Pancreas (tissue), 10 donors: ENCODE measurements around the gene TBC1D2. TPM values are rescaled to one million over a fixed set of nuclear protein-coding genes. Genes with fewer than 3 reads are reported as not detected.

Experiments
- ATAC-seq, 4 donors: fragments of 200-7000 bp; cut with Tn5 transposase; one replicate each; pipeline versions ENCODE4 v1.8.0 to v1.9.1; 2020; ENCODE audit warnings: mild to moderate bottlenecking in 4 of 4, moderate library complexity in 4 of 4
- DNase-seq, 6 donors: peaks; one replicate each; pipeline ENCODE4 v3.0.0-alpha.2; 2020
- FAIRE-seq: peaks from 2 replicates; lab custom pipeline; 2012; peaks lifted over from hg19 to GRCh38; lab: Jason Lieb, UNC
- H3K27ac ChIP-seq, 4 donors: fragments of 200-600 bp; sonication (generic); 1 replicate in 3 of 4; 2 replicates in 1 of 4; pipeline versions ENCODE4 v1.5.0 to v1.8.0; 2020
- H3K27me3 ChIP-seq, 4 donors: fragments of 200-600 bp; one replicate each; pipeline ENCODE4 v1.8.0; 2021
- H3K36me3 ChIP-seq, 3 donors: fragments of 200-600 bp; sonication (generic) in 1 of 3; one replicate each; pipeline versions ENCODE4 v1.5.0 to v1.8.0; 2020 to 2021
- H3K4me1 ChIP-seq, 3 donors: fragments of 200-600 bp; one replicate each; pipeline ENCODE4 v1.8.0; 2021
- H3K4me3 ChIP-seq, 4 donors: fragments of 200-600 bp; sonication (generic) in 2 of 4; one replicate each; pipeline versions ENCODE4 v1.5.0 to v1.8.0; 2020 to 2021
- H3K9me3 ChIP-seq, 4 donors: fragments of 200-600 bp; one replicate each; pipeline ENCODE4 v1.8.0; 2021
- WGBS, 2 donors: extraction: QIAGEN DNeasy Blood & Tissue Kit; methylation state at CpG; one replicate each; pipeline ENCODE4 v1.1.7; 2013; 5-methylcytosine and 5-hydroxymethylcytosine counted together
- intact Hi-C, 3 donors: fragments of 100-400 bp; cut with DNase I; formaldehyde crosslinking; loops; one replicate each; pipeline versions ENCODE4 v1.11.1 to v1.14.2; 2022
- polyA plus RNA-seq, 2 donors: library from polyadenylated mRNA; stranded (reverse); fragments of 200-250 nt; gene quantifications; one replicate each; pipeline ENCODE4 v1.2.3, GENCODE V29; 2013
- total RNA-seq, 6 donors: library from RNA; stranded (reverse); fragmentation: NEBNext Ultra II Directional in 4 of 6; extraction: Animal tissue kit (Norgen Biotek cat#: 25700) in 4 of 6; gene quantifications; one replicate each; pipeline versions ENCODE4 v1.2.1 to v1.2.4, GENCODE V29; 2021 to 2023
- TF ChIP-seq, protein P1 (sequence below), 4 donors: fragments of 200-600 bp; sonication (generic) in 3 of 4; IDR thresholded peaks; one replicate each; pipeline versions ENCODE4 v1.5.0 to v1.8.0; 2021; ENCODE audit warnings: antibody characterized with exemption in 4 of 4
- donor health status: healthy with polysubstance abuse.
- donor health status: DM: no; HTN: no; CAD: no; lungs with moderate emphysema.
- donor health status: DM: no; HTN: no; CAD: no.
- donor health status: control.
- donor health status: control.
- donor health status: Bipolar disorder and iron deficiency.
- donor health status: DM: yes; HTN: yes; CAD: no.
- donor health status: DM: no; HTN: no; CAD: no.
- donor health status: DM: no; HTN: no; CAD: no.
- donor health status: DM: yes; HTN: yes; CAD: no.

TBC1D2 gene
- total and polyA plus RNA-seq, 8 donors, result 1.9 to 5.2 (median 2.4) TPM

DNA sequence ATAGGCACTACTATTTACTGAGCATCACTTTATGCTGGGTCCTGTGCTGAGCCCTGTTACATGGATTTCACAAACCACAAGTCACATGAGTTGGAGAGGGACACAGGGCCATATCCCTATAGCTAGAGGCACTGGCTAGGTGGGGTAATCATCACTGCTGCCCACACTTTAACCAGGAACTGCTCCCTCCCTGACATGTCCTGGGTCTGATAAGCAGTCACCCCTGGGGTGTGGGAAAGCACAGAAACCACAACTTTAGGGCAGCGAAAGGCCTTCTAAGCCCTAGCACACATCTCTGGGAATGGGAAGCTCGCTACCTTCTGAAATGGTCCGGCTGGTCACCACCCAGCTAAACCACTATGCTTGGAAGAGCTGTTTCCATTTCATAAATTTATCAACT, 15.0 kb downstream of the TBC1D2 start:
- no peak overlapping the region for H3K27ac ChIP-seq

DNA sequence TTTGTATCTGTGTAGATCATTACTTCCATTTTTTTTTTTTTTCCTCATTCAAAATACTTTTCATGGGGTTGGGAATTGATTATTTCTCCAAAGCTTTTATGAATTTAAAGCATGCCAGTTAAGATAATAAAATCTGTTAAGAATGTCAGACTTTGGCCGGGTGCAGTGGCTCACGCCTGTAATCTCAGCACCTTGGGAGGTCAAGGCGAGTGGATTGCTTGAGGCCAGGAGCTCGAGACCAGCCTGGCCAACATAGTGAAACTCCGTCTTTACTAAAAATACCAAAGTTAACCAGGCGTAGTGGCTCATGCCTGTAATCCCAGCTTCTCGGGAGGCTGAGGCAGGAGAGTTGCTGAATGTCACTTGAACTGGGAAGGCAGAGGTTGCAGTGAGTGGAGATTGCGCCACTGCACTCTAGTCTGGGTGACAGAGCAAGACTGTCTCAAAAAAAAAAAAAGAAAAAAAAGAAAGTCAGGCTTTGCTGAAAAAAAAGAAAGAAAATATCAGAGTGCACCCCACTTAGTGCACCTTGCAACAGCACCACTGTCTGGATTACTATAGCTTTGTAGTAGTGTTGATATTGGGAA, 18.5 kb downstream of the TBC1D2 start:
- Histone ChIP-seq H3K4me3 (no peak overlapping the region), H3K4me1 (no peaks in the 10 kb centered on the region), H3K36me3 (no peaks in the 10 kb centered on the region), H3K9me3 (no peaks in the 10 kb centered on the region), H3K27me3 (no peaks in the 10 kb centered on the region), H3K27ac (no peak overlapping the region)
- DNase-seq (no peak), ATAC-seq (no peak), FAIRE-seq (no peak)
- 50 to 58% methylated on average over 8 of the region's 8 CpGs for WGBS, 2 donors
- intact Hi-C loops, result no loop called here
- TF ChIP-seq, protein P1, sequence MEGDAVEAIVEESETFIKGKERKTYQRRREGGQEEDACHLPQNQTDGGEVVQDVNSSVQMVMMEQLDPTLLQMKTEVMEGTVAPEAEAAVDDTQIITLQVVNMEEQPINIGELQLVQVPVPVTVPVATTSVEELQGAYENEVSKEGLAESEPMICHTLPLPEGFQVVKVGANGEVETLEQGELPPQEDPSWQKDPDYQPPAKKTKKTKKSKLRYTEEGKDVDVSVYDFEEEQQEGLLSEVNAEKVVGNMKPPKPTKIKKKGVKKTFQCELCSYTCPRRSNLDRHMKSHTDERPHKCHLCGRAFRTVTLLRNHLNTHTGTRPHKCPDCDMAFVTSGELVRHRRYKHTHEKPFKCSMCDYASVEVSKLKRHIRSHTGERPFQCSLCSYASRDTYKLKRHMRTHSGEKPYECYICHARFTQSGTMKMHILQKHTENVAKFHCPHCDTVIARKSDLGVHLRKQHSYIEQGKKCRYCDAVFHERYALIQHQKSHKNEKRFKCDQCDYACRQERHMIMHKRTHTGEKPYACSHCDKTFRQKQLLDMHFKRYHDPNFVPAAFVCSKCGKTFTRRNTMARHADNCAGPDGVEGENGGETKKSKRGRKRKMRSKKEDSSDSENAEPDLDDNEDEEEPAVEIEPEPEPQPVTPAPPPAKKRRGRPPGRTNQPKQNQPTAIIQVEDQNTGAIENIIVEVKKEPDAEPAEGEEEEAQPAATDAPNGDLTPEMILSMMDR (IDR thresholded peaks at IDR 0.05), result no peak

More for the DNA sequence above, 15.0 kb downstream of the TBC1D2 start:
- WGBS, 2 donors, result 88 to 97% methylated on average over 3 of the region's 3 CpGs
- H3K4me3 ChIP-seq, result no peak overlapping the region
- no peaks in the 10 kb centered on the region for H3K27me3 ChIP-seq
- no peak for FAIRE-seq
- no peaks in the 10 kb centered on the region for H3K9me3 ChIP-seq
- no peak for DNase-seq
- ATAC-seq, result no peak
- intact Hi-C loops, result no loop called here
- no peaks in the 10 kb centered on the region for H3K4me1 ChIP-seq
- no peaks in the 10 kb centered on the region for H3K36me3 ChIP-seq
- TF ChIP-seq, protein P1 (IDR thresholded peaks at IDR 0.05), result no peak

DNA sequence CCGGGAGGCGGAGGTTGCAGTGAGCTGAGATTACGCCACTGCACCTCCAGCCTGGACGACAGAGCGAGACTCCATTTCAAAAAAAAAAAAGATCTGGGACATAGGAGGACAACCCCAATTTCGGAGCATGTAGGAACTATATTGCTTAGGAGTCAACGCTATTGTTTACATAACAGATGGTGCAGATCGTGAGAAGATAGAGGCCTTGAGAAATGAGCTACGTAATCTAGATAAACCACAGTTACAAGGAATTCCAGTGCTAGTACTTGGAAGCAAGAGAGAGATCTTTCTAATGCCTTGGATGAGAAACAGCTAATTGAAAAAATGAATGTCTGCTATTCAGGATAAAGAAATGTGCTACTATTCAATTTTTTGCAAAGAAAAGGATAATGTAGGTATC, 20.3 kb downstream of the TBC1D2 start:
- Histone ChIP-seq H3K4me1 (no peaks in the 10 kb centered on the region), H3K27me3 (no peaks in the 10 kb centered on the region), H3K27ac (no peak overlapping the region), H3K36me3 (no peaks in the 10 kb centered on the region), H3K4me3 (no peak overlapping the region), H3K9me3 (no peaks in the 10 kb centered on the region)
- FAIRE-seq, result no peak
- no peak for ATAC-seq
- intact Hi-C loops, result no loop called here
- TF ChIP-seq, protein P1 (IDR thresholded peaks at IDR 0.05), result no peak
- no peak for DNase-seq
- 88 to 91% methylated on average over 9 of the region's 9 CpGs for WGBS, 2 donors

DNA sequence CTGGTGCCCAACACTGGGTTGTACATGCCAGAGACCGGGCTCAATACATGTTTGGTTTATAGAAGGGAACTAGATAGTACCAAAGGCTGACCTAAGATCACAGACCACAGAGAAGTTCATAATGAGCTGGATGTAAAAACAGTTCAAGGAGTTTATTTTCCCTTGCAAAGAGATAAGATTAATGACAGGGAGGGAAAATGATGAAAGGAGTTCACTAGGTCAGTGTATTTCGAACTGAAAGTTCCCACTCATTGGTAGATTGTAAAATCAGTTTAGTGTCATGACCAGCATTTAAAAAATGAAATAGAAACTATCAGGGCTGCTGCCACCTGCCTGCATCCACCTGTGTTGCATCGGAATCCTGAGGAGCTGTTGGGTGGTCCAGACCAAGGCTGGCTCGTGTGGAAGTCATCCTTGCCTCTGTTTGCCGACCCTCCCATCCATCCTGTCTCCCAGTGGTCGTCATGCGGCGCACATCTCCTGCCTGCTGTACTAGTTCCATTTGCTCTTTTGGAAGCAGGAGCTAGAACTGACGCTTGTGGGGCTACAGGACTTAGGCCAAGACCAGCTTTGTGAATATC, 21.1 kb downstream of the TBC1D2 start:
- WGBS, 2 donors, result 80 to 81% methylated on average over 9 of the region's 9 CpGs
- no peaks in the 10 kb centered on the region for H3K4me1 ChIP-seq
- ATAC-seq, result no peak
- no peaks in the 10 kb centered on the region for H3K27me3 ChIP-seq
- H3K36me3 ChIP-seq, result no peaks in the 10 kb centered on the region
- TF ChIP-seq, protein P1 (IDR thresholded peaks at IDR 0.05), result no peak
- DNase-seq, result no peak
- FAIRE-seq, result no peak
- no peaks in the 10 kb centered on the region for H3K9me3 ChIP-seq
- H3K4me3 ChIP-seq, result no peak overlapping the region
- intact Hi-C loops, result no loop called here
- H3K27ac ChIP-seq, result no peak overlapping the region

DNA sequence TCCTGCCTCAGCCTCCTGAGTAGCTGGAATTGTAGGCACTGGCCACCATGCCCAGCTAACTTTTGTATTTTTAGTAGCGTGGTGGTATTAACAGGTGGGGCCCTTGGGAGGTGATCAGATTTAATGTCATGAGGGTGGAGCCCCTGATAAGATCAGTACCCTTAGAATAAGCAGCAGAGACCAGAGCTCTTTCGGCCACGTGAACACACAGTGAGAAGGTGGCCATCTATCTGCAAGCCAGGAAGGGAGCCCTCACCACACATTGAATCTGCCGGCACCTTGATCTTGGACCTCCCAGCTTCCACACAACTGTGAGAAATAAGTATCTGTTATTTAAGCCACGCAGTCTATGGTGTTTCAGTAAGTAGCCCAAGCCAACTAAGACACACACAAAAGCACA, 22.5 kb downstream of the TBC1D2 start:
- H3K4me3 ChIP-seq, result no peak overlapping the region
- no peak for DNase-seq
- H3K36me3 ChIP-seq, result no peaks in the 10 kb centered on the region
- H3K27ac ChIP-seq, result no peak overlapping the region
- TF ChIP-seq, protein P1 (IDR thresholded peaks at IDR 0.05), result no peak
- H3K4me1 ChIP-seq, result no peaks in the 10 kb centered on the region
- no peak for ATAC-seq
- no peaks in the 10 kb centered on the region for H3K9me3 ChIP-seq
- FAIRE-seq, result no peak
- no peaks in the 10 kb centered on the region for H3K27me3 ChIP-seq
- 89 to 96% methylated on average over 5 of the region's 5 CpGs for WGBS, 2 donors
- intact Hi-C loops, result no loop called here
